Hepatocyte (in vitro differentiated cells): ENCODE data around the gene BPIFA1. TPM values are rescaled to one million over a fixed set of nuclear protein-coding genes. Genes with fewer than 3 reads are reported as not detected.

ENCODE experiments used
- DNase-seq: peaks from one replicate; pipeline ENCODE4 v3.0.0-alpha.2; 2016; ENCODE audit warnings: low spot score
- H2AFZ ChIP-seq: fragments of 200-600 bp; sonication (generic); 2 replicates; pipeline ENCODE4 v1.6.0; 2016; ENCODE audit warnings: antibody characterized with exemption, mild to moderate bottlenecking
- H3K27ac ChIP-seq: fragments of 200-600 bp; sonication (generic); 2 replicates; pipeline ENCODE4 v1.5.1; 2016; ENCODE audit warnings: mild to moderate bottlenecking
- H3K27me3 ChIP-seq: fragments of 200-600 bp; sonication (generic); 2 replicates; pipeline ENCODE4 v1.6.1; 2016
- H3K36me3 ChIP-seq: fragments of 200-600 bp; sonication (generic); replicated peaks from 2 replicates; pipeline ENCODE4 v1.5.1; 2016; ENCODE audit warnings: low read depth; ENCODE audit not compliant: insufficient read depth
- H3K4me1 ChIP-seq: fragments of 200-600 bp; sonication (generic); 2 replicates; pipeline ENCODE4 v1.5.1; 2016; ENCODE audit warnings: mild to moderate bottlenecking, moderate library complexity; ENCODE audit not compliant: insufficient read depth
- H3K4me2 ChIP-seq: fragments of 200-600 bp; sonication (generic); 2 replicates; pipeline ENCODE4 v1.6.0; 2016
- H3K4me3 ChIP-seq: fragments of 200-600 bp; sonication (generic); 2 replicates; pipeline ENCODE4 v1.5.1; 2016; ENCODE audit warnings: mild to moderate bottlenecking
- H3K79me2 ChIP-seq: fragments of 200-600 bp; sonication (generic); 2 replicates; pipeline ENCODE4 v1.6.0; 2017; ENCODE audit warnings: mild to moderate bottlenecking
- H3K9me2 ChIP-seq: fragments of 200-600 bp; sonication (generic); replicated peaks from 2 replicates; pipeline ENCODE4 v1.6.0; 2017; ENCODE audit warnings: mild to moderate bottlenecking; ENCODE audit not compliant: insufficient read depth
- H3K9me3 ChIP-seq: fragments of 200-600 bp; sonication (generic); 2 replicates; pipeline ENCODE4 v1.5.1; 2016; ENCODE audit warnings: low read depth, mild to moderate bottlenecking
- H4K20me1 ChIP-seq: fragments of 200-600 bp; sonication (generic); 2 replicates; pipeline ENCODE4 v1.6.0; 2016; ENCODE audit warnings: mild to moderate bottlenecking; ENCODE audit not compliant: insufficient read depth, poor library complexity, severe bottlenecking
- CTCF ChIP-seq: fragments of 200-600 bp; sonication (generic); IDR thresholded peaks from 2 replicates; pipeline ENCODE4 v1.5.1; 2016; ENCODE audit warnings: antibody characterized with exemption, mild to moderate bottlenecking; ENCODE audit not compliant: poor library complexity
- EZH2 ChIP-seq: fragments of 200-600 bp; sonication (generic); IDR thresholded peaks from 2 replicates; pipeline ENCODE4 v1.6.1; 2016; ENCODE audit warnings: antibody characterized with exemption, mild to moderate bottlenecking, borderline replicate concordance
- EZH2phosphoT487 ChIP-seq: fragments of 200-600 bp; sonication (generic); IDR thresholded peaks from one replicate; pipeline ENCODE4 v1.6.1; 2018; ENCODE audit warnings: antibody characterized with exemption, mild to moderate bottlenecking, low read depth, moderate library complexity; ENCODE audit not compliant: unreplicated experiment, severe bottlenecking
- WGBS: methylation state at CpG from one replicate; pipeline ENCODE4 v1.1.6; 2016; ENCODE audit warnings: low lambda C conversion rate; ENCODE audit errors: missing lambda C conversion rate; 5-methylcytosine and 5-hydroxymethylcytosine counted together
- polyA plus RNA-seq: library from polyadenylated mRNA; unstranded; fragments of >200 nt; fragmentation: Nextera tagmentation; extraction: Ambion mirVana; gene quantifications from 2 replicates; pipeline ENCODE4 v1.2.1, GENCODE V29; 2016
- total RNA-seq: library from RNA; depleted of rRNA; stranded (reverse); fragments of >200 nt; gene quantifications from 2 replicates; pipeline ENCODE4 v1.2.3, GENCODE V29; 2014

BPIFA1 gene
- total and polyA plus RNA-seq, 2 experiments from 2014 or later: not detected

GRCh38 chr20:33191955-33192354 lies 43.8 kb upstream of the BPIFA1 start:
- no peak overlapping the region for H3K4me3 ChIP-seq
- no peaks in the 10 kb centered on the region for H3K4me1 ChIP-seq
- TF ChIP-seq EZH2 (no peak), EZH2phosphoT487 (no peak), CTCF (no peak)
- H3K9me3 ChIP-seq: no peaks in the 10 kb centered on the region
- H4K20me1 ChIP-seq: no peaks in the 10 kb centered on the region
- H3K27ac ChIP-seq: no peak overlapping the region
- no peak overlapping the region for H2AFZ ChIP-seq
- H3K79me2 ChIP-seq: no peaks in the 10 kb centered on the region
- no peak for DNase-seq
- no peak overlapping the region for H3K4me2 ChIP-seq
- H3K9me2 ChIP-seq: no peaks in the 10 kb centered on the region
- H3K36me3 ChIP-seq: no peaks in the 10 kb centered on the region
- WGBS: 92% methylated on average over 1 of the region's 1 CpG
- H3K27me3 ChIP-seq: peaks cover 11% of the 10 kb centered on the region

DNA sequence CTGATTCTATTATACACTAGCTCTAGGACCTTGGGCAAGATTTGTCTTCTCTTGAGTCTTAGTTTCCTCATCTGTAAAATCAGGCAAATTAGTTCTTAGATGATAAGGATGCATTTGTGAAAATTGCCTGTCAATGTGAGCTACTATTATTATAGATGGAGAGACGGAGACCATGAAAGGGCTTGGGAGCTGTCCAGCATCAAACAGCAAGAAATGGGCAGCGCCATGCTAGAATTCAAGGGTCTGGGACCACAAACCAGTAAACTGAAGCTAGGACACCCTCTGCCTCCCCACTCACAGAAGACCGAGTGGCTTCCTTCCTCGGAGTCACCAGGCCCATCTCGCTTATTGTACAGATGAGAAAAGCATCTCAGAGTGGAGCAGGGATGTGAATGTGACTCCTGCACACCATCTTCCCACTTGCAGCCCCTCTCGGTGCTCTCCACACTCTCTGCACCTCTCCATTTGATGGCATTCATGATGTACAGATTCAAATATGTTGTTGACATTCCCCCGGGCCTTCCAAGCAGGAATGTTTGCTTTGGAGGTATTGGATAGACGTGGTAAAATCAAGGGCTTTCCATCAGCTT lies 42.8 kb upstream of the BPIFA1 start:
- Histone ChIP-seq H2AFZ (no peak overlapping the region), H3K4me2 (no peak overlapping the region), H3K36me3 (no peaks in the 10 kb centered on the region), H3K4me1 (no peaks in the 10 kb centered on the region), H3K9me2 (no peaks in the 10 kb centered on the region), H3K9me3 (no peaks in the 10 kb centered on the region), H3K4me3 (no peak overlapping the region), H3K79me2 (no peaks in the 10 kb centered on the region), H3K27me3 (peaks cover 11% of the 10 kb centered on the region), H3K27ac (no peak overlapping the region), H4K20me1 (no peaks in the 10 kb centered on the region)
- WGBS: 68% methylated on average over 8 of the region's 8 CpGs
- TF ChIP-seq EZH2phosphoT487 (no peak), EZH2 (no peak), CTCF (no peak)
- DNase-seq: no peak

DNA sequence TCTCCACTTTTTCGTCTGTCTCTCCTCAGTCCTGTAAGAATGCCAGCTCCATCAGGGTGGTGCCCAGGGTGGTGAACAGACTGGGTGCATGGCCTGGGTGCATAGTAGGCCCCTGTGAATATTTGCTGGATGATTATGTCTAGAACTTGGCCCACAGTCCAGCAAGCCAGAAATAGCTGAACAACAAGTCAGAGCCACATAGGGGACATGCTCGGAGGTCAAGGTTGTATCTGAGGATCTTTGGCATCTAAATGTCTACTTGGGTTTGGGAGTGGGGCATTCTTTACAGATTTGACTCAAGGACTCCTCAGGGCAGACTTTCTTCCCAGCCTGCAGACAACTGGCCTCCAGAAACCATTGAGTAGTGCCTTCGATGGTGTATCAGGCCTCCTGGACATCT lies 36.8 kb upstream of the BPIFA1 start:
- Histone ChIP-seq H3K9me2 (no peaks in the 10 kb centered on the region), H3K4me1 (no peaks in the 10 kb centered on the region), H3K9me3 (no peaks in the 10 kb centered on the region), H3K27ac (no peak overlapping the region), H4K20me1 (no peaks in the 10 kb centered on the region), H3K27me3 (peaks cover 35% of the 10 kb centered on the region), H2AFZ (no peak overlapping the region), H3K36me3 (no peaks in the 10 kb centered on the region), H3K4me3 (no peak overlapping the region), H3K79me2 (no peaks in the 10 kb centered on the region), H3K4me2 (no peak overlapping the region)
- 88% methylated on average over 3 of the region's 3 CpGs for WGBS
- TF ChIP-seq CTCF: no peak
- no peak for TF ChIP-seq EZH2phosphoT487
- TF ChIP-seq EZH2: no peak
- DNase-seq: no peak
